GM23248 (cell line): ENCODE measurements around the gene NPHS2. TPM values are rescaled to one million over a fixed set of nuclear protein-coding genes. Genes with fewer than 3 reads are reported as not detected.

ENCODE experiments used
- DNase-seq: peaks from one replicate; pipeline ENCODE4 v3.0.0-alpha.2; 2015
- H2AFZ ChIP-seq: fragments of 200-600 bp; sonication (generic); 2 replicates; pipeline ENCODE4 v1.6.1; 2016; ENCODE audit warnings: antibody characterized with exemption
- H3F3A ChIP-seq: fragments of 200-600 bp; sonication (generic); 2 replicates; pipeline ENCODE4 v1.6.1; 2016; ENCODE audit warnings: mild to moderate bottlenecking, antibody characterized with exemption, mixed run types; ENCODE audit not compliant: insufficient read depth
- H3K27ac ChIP-seq: fragments of 200-600 bp; sonication (generic); 2 replicates; pipeline ENCODE4 v1.5.1; 2016; ENCODE audit warnings: mild to moderate bottlenecking
- H3K27me3 ChIP-seq: fragments of 200-600 bp; sonication (generic); replicated peaks from 2 replicates; pipeline ENCODE4 v1.6.1; 2016; ENCODE audit warnings: mild to moderate bottlenecking; ENCODE audit not compliant: insufficient read depth
- H3K36me3 ChIP-seq: fragments of 200-600 bp; sonication (generic); 2 replicates; pipeline ENCODE4 v1.6.1; 2016; ENCODE audit warnings: low read depth, mild to moderate bottlenecking
- H3K4me1 ChIP-seq: fragments of 200-600 bp; sonication (generic); 2 replicates; pipeline ENCODE4 v1.6.1; 2016; ENCODE audit warnings: mild to moderate bottlenecking; ENCODE audit not compliant: insufficient read depth
- H3K4me2 ChIP-seq: fragments of 200-600 bp; sonication (generic); one replicate; pipeline ENCODE4 v1.6.1; 2016; ENCODE audit warnings: mild to moderate bottlenecking; ENCODE audit not compliant: unreplicated experiment
- H3K4me3 ChIP-seq: fragments of 200-600 bp; sonication (generic); 2 replicates; pipeline ENCODE4 v1.5.1; 2016; ENCODE audit warnings: mild to moderate bottlenecking
- H3K79me2 ChIP-seq: fragments of 200-600 bp; sonication (generic); 2 replicates; pipeline ENCODE4 v1.6.1; 2016; ENCODE audit warnings: mild to moderate bottlenecking; ENCODE audit not compliant: insufficient read depth
- H3K9ac ChIP-seq: fragments of 200-600 bp; sonication (generic); 2 replicates; pipeline ENCODE4 v1.6.1; 2016; ENCODE audit warnings: mild to moderate bottlenecking
- H3K9me2 ChIP-seq: fragments of 200-600 bp; sonication (generic); 2 replicates; pipeline ENCODE4 v1.6.1; 2016; ENCODE audit warnings: mixed run types, mild to moderate bottlenecking, moderate library complexity; ENCODE audit not compliant: insufficient read depth
- H3K9me3 ChIP-seq: fragments of 200-600 bp; sonication (generic); one replicate; pipeline ENCODE4 v1.6.1; 2017; ENCODE audit warnings: low read depth
- H4K20me1 ChIP-seq: fragments of 200-600 bp; sonication (generic); 2 replicates; pipeline ENCODE4 v1.6.0; 2016; ENCODE audit not compliant: insufficient read depth
- EZH2 ChIP-seq: fragments of 200-600 bp; sonication (generic); IDR thresholded peaks from 2 replicates; pipeline ENCODE4 v1.6.1; 2018; ENCODE audit warnings: antibody characterized with exemption, mild to moderate bottlenecking; ENCODE audit not compliant: insufficient read depth, poor library complexity, severe bottlenecking
- EZH2phosphoT487 ChIP-seq: fragments of 200-600 bp; sonication (generic); IDR thresholded peaks from 2 replicates; pipeline ENCODE4 v1.6.1; 2018; ENCODE audit warnings: antibody characterized with exemption, moderate library complexity, mild to moderate bottlenecking, low read depth; ENCODE audit not compliant: insufficient read depth
- WGBS, 2 experiments: methylation state at CpG; one replicate each; pipeline ENCODE4 v1.1.6; 2015 to 2017; ENCODE audit warnings: low lambda C conversion rate in 2 of 2, low coverage in 1 of 2; ENCODE audit errors: missing lambda C conversion rate in 2 of 2; 5-methylcytosine and 5-hydroxymethylcytosine counted together
- in situ Hi-C: fragments of 300-500 bp; cut with MboI; formaldehyde crosslinking; loops from 2 replicates; pipeline ENCODE4 v1.15.0; 2020
- polyA plus RNA-seq: library from polyadenylated mRNA; unstranded; fragments of >200 nt; fragmentation: Nextera tagmentation; extraction: Ambion mirVana; gene quantifications from 2 replicates; pipeline ENCODE4 v1.2.1, GENCODE V29; 2016
- small RNA-seq: library from RNA; depleted of rRNA; stranded (forward); fragments of <200 nt; gene quantifications from one replicate; pipeline ENCODE3, GENCODE V24; 2014; ENCODE audit warnings: low read depth, low replicate concordance
- total RNA-seq: library from RNA; depleted of rRNA; stranded (reverse); fragments of >200 nt; shearing (Covaris generic); gene quantifications from 2 replicates; pipeline ENCODE4 v1.2.3, GENCODE V29; 2014; rRNA removed

The NPHS2 gene
- total and polyA plus RNA-seq, 2 experiments from 2014 or later: not detected

DNA sequence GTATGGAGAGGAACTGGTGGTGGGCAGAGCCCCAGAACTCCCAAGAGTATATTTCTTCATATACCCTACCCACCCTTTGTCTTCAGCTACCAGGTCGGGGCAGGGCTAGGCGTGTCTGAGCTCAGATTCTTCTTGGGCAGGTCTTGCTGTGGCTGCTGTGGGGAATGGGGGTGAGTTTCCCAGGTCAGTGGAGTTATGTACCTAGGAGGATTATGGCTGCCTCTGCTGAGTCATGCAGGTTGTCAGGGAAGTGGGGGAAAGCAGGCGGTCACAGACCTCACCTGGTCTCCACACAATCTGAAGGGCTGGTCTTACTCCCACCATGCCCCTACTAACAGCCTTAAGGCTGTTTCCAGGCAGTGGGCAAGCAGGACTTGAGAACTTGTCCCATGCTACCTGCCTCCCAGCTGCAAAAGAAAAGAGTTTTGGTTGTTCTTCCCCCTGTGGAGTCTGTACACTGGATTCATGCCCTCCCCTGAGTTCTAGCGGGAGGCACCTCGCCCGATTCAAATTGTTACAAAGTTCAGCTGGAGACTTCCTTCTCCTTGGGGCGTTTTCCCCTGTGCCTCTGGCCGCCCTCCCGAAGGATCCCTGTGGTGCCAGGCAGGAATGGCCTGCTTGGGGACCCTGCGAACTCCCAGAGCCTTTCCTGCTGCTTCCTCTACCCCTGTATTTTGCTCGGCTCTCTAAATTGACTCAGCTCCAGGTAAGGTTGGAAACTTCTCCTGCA is 58.6 kb downstream of the NPHS2 start:
- in situ Hi-C loops: no loop called here
- 26 to 34% methylated on average over 11 of the region's 11 CpGs for WGBS, 2 experiments
- Histone ChIP-seq H3K36me3 (no peaks in the 10 kb centered on the region), H4K20me1 (no peaks in the 10 kb centered on the region), H3K4me2 (no peak overlapping the region), H3K9ac (no peak overlapping the region), H3K27ac (no peak overlapping the region), H3K9me2 (no peaks in the 10 kb centered on the region), H3K4me1 (no peaks in the 10 kb centered on the region), H3F3A (no peaks in the 10 kb centered on the region), H3K4me3 (no peak overlapping the region), H3K9me3 (no peaks in the 10 kb centered on the region), H2AFZ (no peak overlapping the region), H3K79me2 (no peaks in the 10 kb centered on the region), H3K27me3 (no peaks in the 10 kb centered on the region)
- DNase-seq: no peak
- TF ChIP-seq EZH2 (no peak), EZH2phosphoT487 (no peak)

DNA sequence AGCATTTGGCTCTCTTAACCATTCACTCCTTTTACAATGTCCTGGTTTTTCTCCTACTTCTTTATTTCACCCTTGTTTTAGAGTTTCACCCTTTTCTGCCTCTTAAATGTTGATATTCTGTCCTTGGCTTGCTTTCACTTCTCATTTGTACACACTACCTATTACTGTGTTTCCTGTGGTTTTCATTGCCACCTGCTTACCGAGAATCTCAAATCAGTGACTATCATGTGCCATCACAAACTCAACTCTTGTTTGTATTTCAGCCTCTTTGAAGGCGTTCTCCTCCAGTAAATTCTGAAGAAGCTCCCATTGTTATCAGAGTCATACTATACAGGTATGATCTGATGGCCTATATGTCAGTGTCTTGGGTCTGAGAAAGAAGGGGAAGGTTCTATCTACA is 65.7 kb downstream of the NPHS2 start:
- 13 to 22% methylated on average over 2 of the region's 2 CpGs for WGBS, 2 experiments
- H3K9me3 ChIP-seq: no peaks in the 10 kb centered on the region
- H3K4me1 ChIP-seq: no peaks in the 10 kb centered on the region
- H3K36me3 ChIP-seq: no peaks in the 10 kb centered on the region
- H3K9ac ChIP-seq: no peak overlapping the region
- DNase-seq: no peak
- H3K4me3 ChIP-seq: no peak overlapping the region
- H3K79me2 ChIP-seq: no peaks in the 10 kb centered on the region
- no peaks in the 10 kb centered on the region for H4K20me1 ChIP-seq
- H3F3A ChIP-seq: no peaks in the 10 kb centered on the region
- H3K9me2 ChIP-seq: no peaks in the 10 kb centered on the region
- no peaks in the 10 kb centered on the region for H3K27me3 ChIP-seq
- no peak overlapping the region for H3K4me2 ChIP-seq
- H2AFZ ChIP-seq: no peak overlapping the region
- in situ Hi-C loops: no loop called here
- TF ChIP-seq EZH2 (no peak), EZH2phosphoT487 (no peak)
- H3K27ac ChIP-seq: no peak overlapping the region

DNA sequence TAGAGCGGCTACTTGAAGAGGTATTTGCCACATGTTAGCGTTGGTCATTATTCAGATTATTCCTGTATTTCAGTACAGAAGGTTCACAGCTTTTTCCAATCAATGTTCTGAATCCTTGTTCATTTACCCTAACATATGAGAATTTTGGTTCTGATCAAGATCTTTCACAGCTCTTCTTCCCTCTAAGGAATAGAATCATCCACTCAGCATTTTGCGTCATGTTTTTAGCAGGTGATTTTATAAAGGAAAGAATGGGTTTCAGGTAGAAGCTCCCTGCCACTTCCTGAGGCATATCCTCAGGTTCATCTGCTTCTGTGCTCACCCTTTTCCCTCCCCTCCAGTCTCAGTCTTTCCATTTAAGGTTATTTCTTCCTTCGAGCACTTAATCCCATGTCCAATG is 66.4 kb downstream of the NPHS2 start:
- Histone ChIP-seq H3K36me3 (no peaks in the 10 kb centered on the region), H3K79me2 (no peaks in the 10 kb centered on the region), H3K27ac (no peak overlapping the region), H3K9me3 (no peaks in the 10 kb centered on the region), H3F3A (no peaks in the 10 kb centered on the region), H3K9me2 (no peaks in the 10 kb centered on the region), H3K4me3 (no peak overlapping the region), H2AFZ (no peak overlapping the region), H3K4me2 (no peak overlapping the region), H3K27me3 (no peaks in the 10 kb centered on the region), H3K9ac (no peak overlapping the region), H4K20me1 (no peaks in the 10 kb centered on the region), H3K4me1 (no peaks in the 10 kb centered on the region)
- in situ Hi-C loops: no loop called here
- WGBS, 2 experiments: 36 to 47% methylated on average over 4 of the region's 4 CpGs
- no peak for DNase-seq
- no peak for TF ChIP-seq EZH2phosphoT487
- TF ChIP-seq EZH2: no peak

DNA sequence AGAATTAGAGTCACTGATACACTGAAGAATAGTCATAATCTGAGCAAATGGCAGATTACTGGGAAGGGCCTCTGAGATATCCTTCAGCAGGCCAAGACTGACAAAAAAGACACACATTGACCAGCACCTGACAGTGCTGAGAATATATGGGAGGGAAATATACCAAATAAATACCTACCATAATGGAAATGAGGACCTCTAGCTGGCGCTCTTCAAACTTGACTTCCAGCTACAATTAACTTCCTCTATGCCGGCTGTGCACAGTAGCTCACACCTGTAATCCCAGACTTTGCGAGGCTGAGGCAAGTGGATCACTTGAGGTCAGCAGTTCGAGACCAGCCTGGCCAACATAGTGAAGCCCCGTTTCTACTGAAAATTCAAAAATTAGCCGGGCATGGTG is 69.5 kb downstream of the NPHS2 start:
- H4K20me1 ChIP-seq: no peaks in the 10 kb centered on the region
- WGBS, 2 experiments: 29 to 30% methylated on average over 6 of the region's 6 CpGs
- in situ Hi-C loops: no loop called here
- H3K79me2 ChIP-seq: no peaks in the 10 kb centered on the region
- no peak overlapping the region for H2AFZ ChIP-seq
- no peak overlapping the region for H3K4me2 ChIP-seq
- no peaks in the 10 kb centered on the region for H3K27me3 ChIP-seq
- no peak for DNase-seq
- TF ChIP-seq EZH2: no peak
- no peak for TF ChIP-seq EZH2phosphoT487
- no peaks in the 10 kb centered on the region for H3K9me3 ChIP-seq
- H3F3A ChIP-seq: no peaks in the 10 kb centered on the region
- H3K9ac ChIP-seq: no peak overlapping the region
- no peak overlapping the region for H3K4me3 ChIP-seq
- no peak overlapping the region for H3K27ac ChIP-seq
- H3K36me3 ChIP-seq: no peaks in the 10 kb centered on the region
- no peaks in the 10 kb centered on the region for H3K4me1 ChIP-seq
- H3K9me2 ChIP-seq: no peaks in the 10 kb centered on the region

Small RNA genes lying within 50 kb of the gene (small RNA-seq; reads per million reads assigned to genes)
- gene RNU5F-2P: 3.0 reads per million, percentile 72 among the genes with 10 or more reads in this experiment

Other genes starting within 250 kb of the NPHS2 start
- gene AXDND1, start 210.0 kb downstream of the NPHS2 start, total RNA-seq: not detected in 2 replicates
- not detected in 2 replicates for gene AXDND1, start 210.0 kb downstream of the NPHS2 start, polyA plus RNA-seq
- not detected in 2 replicates for gene TDRD5, start 15.9 kb upstream of the NPHS2 start, total RNA-seq
- not detected in 2 replicates for gene TDRD5, start 15.9 kb upstream of the NPHS2 start, polyA plus RNA-seq
- not detected in 2 replicates for gene FAM163A, start 167.3 kb upstream of the NPHS2 start, total RNA-seq
- not detected in 2 replicates for gene FAM163A, start 167.3 kb upstream of the NPHS2 start, polyA plus RNA-seq